GM06990 (cell line): Measurements from ENCODE around the gene ABLIM3.

Experiments
- DNase-seq: peaks from one replicate; pipeline ENCODE4 v3.0.0-alpha.2; 2011; ENCODE audit not compliant: insufficient read length; ENCODE audit errors: extremely low read depth
- H3K27me3 ChIP-seq: replicated peaks from 2 replicates; pipeline ENCODE4 v1.6.0; 2011; ENCODE audit warnings: low read length; ENCODE audit not compliant: control insufficient read depth, insufficient read depth
- H3K36me3 ChIP-seq: 2 replicates; pipeline ENCODE4 v1.5.1; 2011; ENCODE audit warnings: low read length; ENCODE audit not compliant: control insufficient read depth, insufficient read depth
- H3K4me3 ChIP-seq: replicated peaks from 2 replicates; pipeline ENCODE4 v1.5.1; 2011; ENCODE audit warnings: low read depth, mild to moderate bottlenecking, control low read depth, low read length
- TF ChIP-seq, protein P1 (sequence below): IDR thresholded peaks from 2 replicates; pipeline ENCODE4 v1.5.1; 2011; ENCODE audit warnings: low read length, control low read depth, mild to moderate bottlenecking, inconsistent platforms; ENCODE audit not compliant: insufficient read depth, poor library complexity, severe bottlenecking

Gene ABLIM3

DNA sequence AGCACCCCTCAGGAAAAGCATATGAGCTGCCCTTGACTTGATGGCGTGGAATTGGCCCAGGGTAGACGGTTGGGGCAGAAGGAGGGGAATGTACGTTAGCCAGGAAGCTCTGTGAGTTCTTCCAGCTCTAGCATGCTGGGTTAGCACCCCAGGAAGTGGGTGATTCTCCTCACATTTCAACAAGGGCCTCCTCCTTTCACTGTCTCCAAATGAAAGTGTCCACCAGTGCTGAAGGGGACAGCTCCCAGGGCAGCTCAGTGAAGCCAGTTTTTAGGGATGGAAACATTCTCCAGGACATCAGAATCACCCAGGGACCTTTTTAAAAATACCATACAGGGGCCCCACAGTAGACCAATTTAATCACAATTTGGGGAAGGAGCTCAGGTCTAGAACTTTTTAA lies 113.2 kb downstream of the ABLIM3 start:
- TF ChIP-seq, protein P1, sequence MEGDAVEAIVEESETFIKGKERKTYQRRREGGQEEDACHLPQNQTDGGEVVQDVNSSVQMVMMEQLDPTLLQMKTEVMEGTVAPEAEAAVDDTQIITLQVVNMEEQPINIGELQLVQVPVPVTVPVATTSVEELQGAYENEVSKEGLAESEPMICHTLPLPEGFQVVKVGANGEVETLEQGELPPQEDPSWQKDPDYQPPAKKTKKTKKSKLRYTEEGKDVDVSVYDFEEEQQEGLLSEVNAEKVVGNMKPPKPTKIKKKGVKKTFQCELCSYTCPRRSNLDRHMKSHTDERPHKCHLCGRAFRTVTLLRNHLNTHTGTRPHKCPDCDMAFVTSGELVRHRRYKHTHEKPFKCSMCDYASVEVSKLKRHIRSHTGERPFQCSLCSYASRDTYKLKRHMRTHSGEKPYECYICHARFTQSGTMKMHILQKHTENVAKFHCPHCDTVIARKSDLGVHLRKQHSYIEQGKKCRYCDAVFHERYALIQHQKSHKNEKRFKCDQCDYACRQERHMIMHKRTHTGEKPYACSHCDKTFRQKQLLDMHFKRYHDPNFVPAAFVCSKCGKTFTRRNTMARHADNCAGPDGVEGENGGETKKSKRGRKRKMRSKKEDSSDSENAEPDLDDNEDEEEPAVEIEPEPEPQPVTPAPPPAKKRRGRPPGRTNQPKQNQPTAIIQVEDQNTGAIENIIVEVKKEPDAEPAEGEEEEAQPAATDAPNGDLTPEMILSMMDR = no peak
- no peak for DNase-seq
- Histone ChIP-seq H3K36me3 (no peaks in the 10 kb centered on the region), H3K27me3 (peaks cover 1% of the 10 kb centered on the region; the same call in 1 of the 2 replicates), H3K4me3 (no peak overlapping the region)

DNA sequence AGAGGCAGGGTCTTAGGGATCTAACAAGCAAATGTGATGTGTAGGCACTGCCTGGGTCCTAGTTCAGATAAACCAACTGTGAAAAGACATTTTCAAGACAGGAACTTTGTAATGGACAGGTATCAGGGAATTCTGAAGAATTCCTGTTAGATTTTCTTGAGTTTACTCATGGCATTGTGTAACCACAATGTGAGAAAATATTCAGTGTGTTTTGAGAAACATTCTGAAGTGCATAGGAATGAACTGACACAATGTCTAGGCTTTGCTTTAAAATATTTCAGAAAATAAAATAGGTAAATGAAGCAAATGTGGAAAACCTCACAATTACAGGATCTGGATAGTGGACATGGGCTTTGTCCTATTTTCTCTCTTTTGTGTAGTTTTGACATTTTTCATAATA lies 115.2 kb downstream of the ABLIM3 start:
- H3K36me3 ChIP-seq = no peaks in the 10 kb centered on the region
- no peak overlapping the region for H3K4me3 ChIP-seq
- peaks cover 1% of the 10 kb centered on the region; the same call in 1 of the 2 replicates for H3K27me3 ChIP-seq
- no peak for DNase-seq
- TF ChIP-seq, protein P1 = no peak

DNA sequence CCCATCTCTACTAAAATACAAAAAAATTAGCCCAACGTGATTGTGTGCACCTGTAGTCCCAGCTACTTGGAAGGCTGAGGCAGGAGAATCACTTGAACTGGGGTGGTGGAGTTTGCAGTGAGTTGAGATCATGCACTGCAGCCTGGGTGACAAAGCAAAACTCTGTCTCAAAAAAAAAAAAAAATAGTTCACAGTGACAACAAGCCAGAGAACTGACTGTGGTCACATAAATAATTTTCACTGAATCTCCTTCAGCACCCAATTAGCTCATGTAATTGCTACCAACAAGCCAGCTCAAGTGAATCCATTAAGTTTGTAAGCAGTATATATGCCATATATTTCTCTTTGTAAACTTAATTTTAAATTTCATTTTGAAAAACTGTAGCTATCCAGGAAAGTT lies 115.8 kb downstream of the ABLIM3 start:
- Histone ChIP-seq H3K36me3 (no peaks in the 10 kb centered on the region), H3K27me3 (peaks cover 1% of the 10 kb centered on the region; the same call in 1 of the 2 replicates), H3K4me3 (no peak overlapping the region)
- DNase-seq = no peak
- TF ChIP-seq, protein P1 = no peak

DNA sequence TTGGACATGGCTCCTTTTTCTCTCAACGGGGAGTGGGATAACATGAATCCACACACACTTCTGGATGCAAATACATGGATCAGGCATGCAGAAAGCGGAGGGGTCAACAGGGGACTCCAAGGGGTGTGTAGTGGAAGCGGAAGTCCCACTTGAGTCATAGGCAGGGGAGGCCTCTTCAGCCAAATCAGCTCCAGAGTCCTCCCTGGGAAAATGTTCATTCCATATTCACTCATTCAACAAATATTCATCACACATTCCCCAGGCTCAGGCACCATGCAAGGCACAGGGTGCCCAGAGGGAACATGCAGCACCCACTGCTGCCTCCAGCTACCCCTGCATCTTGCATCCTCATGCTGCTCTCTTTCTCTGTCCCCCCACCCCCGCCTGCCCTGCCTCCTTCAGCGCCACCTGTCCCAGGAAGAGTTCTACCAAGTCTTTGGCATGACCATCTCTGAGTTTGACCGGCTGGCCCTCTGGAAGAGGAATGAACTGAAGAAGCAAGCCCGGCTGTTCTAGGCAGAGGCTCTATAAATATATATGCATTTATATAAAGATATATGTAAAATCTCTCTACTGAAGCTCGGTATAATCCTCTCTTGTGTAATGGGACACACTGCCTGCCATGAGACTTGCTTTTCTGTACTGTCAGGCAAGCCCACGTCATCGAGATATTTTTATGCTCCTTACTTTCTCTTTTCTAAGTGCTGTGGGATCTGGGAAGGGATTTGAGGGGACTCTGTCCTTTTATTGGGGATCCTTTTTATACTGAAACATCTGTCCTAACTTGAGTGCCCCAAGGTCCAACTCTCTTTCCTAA lies 116.8 kb downstream of the ABLIM3 start:
- no peaks in the 10 kb centered on the region for H3K36me3 ChIP-seq
- DNase-seq = no peak
- H3K27me3 ChIP-seq = peaks cover 1% of the 10 kb centered on the region; the same call in 1 of the 2 replicates
- TF ChIP-seq, protein P1 = no peak
- no peak overlapping the region for H3K4me3 ChIP-seq

DNA sequence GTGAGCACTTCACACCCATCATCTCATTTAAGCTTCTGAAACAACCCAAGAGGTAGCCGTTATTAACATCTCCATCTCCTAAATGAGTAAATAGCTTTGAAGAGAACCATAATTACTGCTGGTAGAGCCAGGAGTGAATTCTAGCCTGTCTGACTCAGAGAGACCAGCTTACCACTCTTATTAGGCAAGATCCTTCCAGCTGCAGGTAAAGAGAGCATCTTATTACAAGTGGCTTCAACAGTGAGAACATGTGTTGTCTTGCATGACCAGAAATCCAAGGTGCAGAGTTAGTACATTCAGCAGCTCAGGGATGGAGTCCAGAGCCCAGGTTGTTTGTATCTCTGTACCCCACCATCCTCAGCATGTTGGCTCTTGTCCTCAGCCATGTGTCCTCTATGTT lies 119.5 kb downstream of the ABLIM3 start:
- H3K27me3 ChIP-seq = peaks cover 1% of the 10 kb centered on the region; the same call in 1 of the 2 replicates
- no peak for DNase-seq

More for the DNA sequence above, 119.5 kb downstream of the ABLIM3 start:
- Histone ChIP-seq H3K4me3 (no peak overlapping the region), H3K36me3 (no peaks in the 10 kb centered on the region)
- TF ChIP-seq, protein P1 = no peak
